Cardiac muscle cell (in vitro differentiated cells and primary cell): ENCODE results near the gene RXRB. TPM values are rescaled to one million over a fixed set of nuclear protein-coding genes. Genes with fewer than 3 reads are reported as not detected.

Experiments used
- DNase-seq, 2 donors: peaks; one replicate each; pipeline versions ENCODE4 v3.0.0 to v3.0.0-alpha.2; 2010 to 2017; ENCODE audit warnings: low read depth in 1 of 2, low spot score in 1 of 2
- H3K27ac ChIP-seq: fragments of 200-600 bp; sonication (generic); 2 replicates; pipeline ENCODE4 v1.5.1; 2016
- H3K27me3 ChIP-seq: fragments of 200-600 bp; sonication (generic); 2 replicates; pipeline ENCODE4 v1.6.0; 2016; ENCODE audit warnings: control low read depth
- H3K36me3 ChIP-seq: fragments of 200-600 bp; sonication (generic); 2 replicates; pipeline ENCODE4 v1.5.1; 2016; ENCODE audit warnings: control low read depth
- H3K4me1 ChIP-seq: fragments of 200-600 bp; sonication (generic); 2 replicates; pipeline ENCODE4 v1.8.1; 2017; ENCODE audit warnings: low read depth, mild to moderate bottlenecking, mixed run types
- H3K4me3 ChIP-seq: fragments of 200-600 bp; sonication (generic); 2 replicates; pipeline ENCODE4 v1.5.1; 2016; ENCODE audit warnings: mild to moderate bottlenecking
- H3K9me3 ChIP-seq: fragments of 200-600 bp; sonication (generic); 2 replicates; pipeline ENCODE4 v1.5.1; 2017; ENCODE audit warnings: low read depth, mild to moderate bottlenecking, control low read depth
- CTCF ChIP-seq: IDR thresholded peaks from 2 replicates; pipeline ENCODE4 v1.5.1; 2012; ENCODE audit warnings: low read depth, mild to moderate bottlenecking, low read length
- polyA plus RNA-seq: library from polyadenylated mRNA; unstranded; fragments of >200 nt; fragmentation: Nextera tagmentation; extraction: Ambion mirVana; gene quantifications from 2 replicates; pipeline ENCODE4 v1.2.1, GENCODE V29; 2016
- total RNA-seq: library from RNA; depleted of rRNA; stranded (reverse); fragments of >200 nt; gene quantifications from 2 replicates; pipeline ENCODE4 v1.2.3, GENCODE V29; 2016

The RXRB gene
- total and polyA plus RNA-seq, 2 experiments from 2014 or later: 37.8 to 46.7 TPM

- peak overlapping the region; percentile 72 for H3K27ac ChIP-seq
- peak overlapping the region; percentile 87 for H3K4me3 ChIP-seq
- H3K27me3 ChIP-seq: no peaks in the 10 kb centered on the region
- peaks cover 17% of the 10 kb centered on the region for H3K36me3 ChIP-seq
- no peak for DNase-seq
- H3K9me3 ChIP-seq: no peaks in the 10 kb centered on the region
- TF ChIP-seq CTCF: no peak
- H3K4me1 ChIP-seq: peaks cover 18% of the 10 kb centered on the region
Observed at GRCh38 chr6:33205191-33206026, 4.9 kb upstream of the RXRB start.

DNA sequence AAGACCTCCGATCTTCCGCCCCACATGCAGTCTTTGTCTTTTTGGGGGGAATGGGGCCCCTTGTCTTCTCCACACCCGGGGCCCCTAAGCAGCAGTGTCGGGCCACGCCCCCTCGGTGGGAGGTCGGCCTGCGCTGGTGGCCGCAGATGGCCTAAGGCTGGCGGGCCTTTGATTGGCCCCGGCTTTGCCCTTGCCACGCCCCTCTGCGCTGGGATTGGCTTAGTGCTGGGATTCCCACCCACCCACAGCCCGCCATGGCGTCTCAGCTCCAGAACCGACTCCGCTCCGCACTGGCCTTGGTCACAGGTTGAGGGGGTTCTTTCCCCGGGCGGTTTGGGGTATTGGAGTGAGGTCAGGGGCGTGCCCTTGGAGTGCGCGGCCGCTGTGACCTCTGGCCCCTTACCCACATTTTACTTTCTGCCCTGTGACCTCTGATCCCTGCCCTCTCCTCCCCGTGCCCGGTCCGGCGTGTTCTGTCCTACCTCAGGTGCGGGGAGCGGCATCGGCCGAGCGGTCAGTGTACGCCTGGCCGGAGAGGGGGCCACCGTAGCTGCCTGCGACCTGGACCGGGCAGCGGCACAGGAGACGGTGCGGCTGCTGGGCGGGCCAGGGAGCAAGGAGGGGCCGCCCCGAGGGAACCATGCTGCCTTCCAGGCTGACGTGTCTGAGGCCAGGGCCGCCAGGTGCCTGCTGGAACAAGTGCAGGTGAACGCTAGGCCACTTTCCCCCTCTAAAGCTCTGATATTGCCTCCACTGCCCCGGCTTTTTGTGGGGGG is 4.1 kb upstream of the RXRB start, which contains the start of gene HSD17B8:
HSD17B8 (plus strand) TSS at position 241 of the 776 bp plus-strand sequence; CDS start at position 255, 14 bp downstream.
- Histone ChIP-seq H3K4me3 (peak within 1 kb of the TSS; percentile 87), H3K36me3 (peaks cover 17% of the 10 kb centered on the region), H3K9me3 (no peaks in the 10 kb centered on the region), H3K27me3 (no peaks in the 10 kb centered on the region), H3K4me1 (peaks cover 18% of the 10 kb centered on the region), H3K27ac (peak within 1 kb of the TSS; percentile 72)
- DNase-seq: peak; percentile 94 to 97
- TF ChIP-seq CTCF: no peak

DNA sequence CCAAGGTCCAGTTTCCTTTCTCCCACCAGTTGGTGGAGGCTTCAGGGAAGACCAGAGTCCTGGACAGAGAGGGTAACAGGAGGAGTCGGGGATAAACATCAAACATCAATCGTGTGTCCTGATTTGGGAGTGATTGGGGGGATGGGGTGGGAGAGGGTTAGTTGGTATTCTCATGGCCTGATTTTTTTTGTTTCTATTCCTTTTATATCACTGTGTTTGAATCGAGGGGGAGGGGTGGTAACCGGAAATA is 3.6 kb upstream of the RXRB start:
- Histone ChIP-seq H3K27ac (no peak overlapping the region), H3K4me1 (peaks cover 18% of the 10 kb centered on the region), H3K9me3 (no peaks in the 10 kb centered on the region), H3K36me3 (peaks cover 17% of the 10 kb centered on the region), H3K4me3 (no peak overlapping the region), H3K27me3 (no peaks in the 10 kb centered on the region)
- no peak for TF ChIP-seq CTCF
- DNase-seq: no peak

GRCh38 chr6:33203443-33204164 is 3.1 kb upstream of the RXRB start:
- Histone ChIP-seq H3K27me3 (no peaks in the 10 kb centered on the region), H3K4me3 (no peak overlapping the region), H3K9me3 (no peaks in the 10 kb centered on the region), H3K36me3 (peaks cover 17% of the 10 kb centered on the region), H3K27ac (no peak overlapping the region), H3K4me1 (peaks cover 18% of the 10 kb centered on the region)
- no peak for TF ChIP-seq CTCF
- no peak for DNase-seq

DNA sequence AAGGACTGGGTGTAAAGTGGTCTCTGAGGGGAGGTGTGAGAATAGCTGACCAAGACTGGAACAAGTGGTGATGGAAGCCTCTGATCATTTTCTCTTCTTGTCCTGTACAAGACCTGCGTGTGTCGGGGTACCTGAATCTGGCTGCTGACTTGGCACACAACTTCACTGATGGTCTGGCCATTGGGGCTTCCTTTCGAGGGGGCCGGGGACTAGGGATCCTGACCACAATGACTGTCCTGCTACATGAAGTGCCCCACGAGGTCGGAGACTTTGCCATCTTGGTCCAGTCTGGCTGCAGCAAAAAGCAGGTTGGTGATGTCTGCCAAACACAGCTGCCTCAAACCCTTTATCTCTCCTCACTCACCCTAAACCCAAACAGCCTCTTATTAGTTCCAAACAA is 2.3 kb upstream of the RXRB start:
- TF ChIP-seq CTCF: no peak
- Histone ChIP-seq H3K36me3 (peaks cover 17% of the 10 kb centered on the region), H3K27ac (no peak overlapping the region), H3K27me3 (no peaks in the 10 kb centered on the region), H3K4me1 (peaks cover 18% of the 10 kb centered on the region), H3K9me3 (no peaks in the 10 kb centered on the region), H3K4me3 (no peak overlapping the region)
- no peak for DNase-seq
